ENCODE results near the gene IGFBP2.

- TF ChIP-seq POLR2A (IDR thresholded peaks at IDR 0.05; ENCODE audit: low read depth, low read length): no peak
- TF ChIP-seq POLR2AphosphoS5 (IDR thresholded peaks at IDR 0.05; ENCODE audit: low read depth, low read length): no peak
- TF ChIP-seq TAF1 (IDR thresholded peaks at IDR 0.05; ENCODE audit: low read depth, low read length): no peak
These were observed 78.1 kb downstream of the IGFBP2 start for GRCh38 chr2:216711348-216711747.

Data from GM12891 (cell line).